SU-DHL-6 (cell line): ENCODE measurements around the gene UBC.

Source experiments
- EZH2phosphoT487 ChIP-seq: fragments of 200-600 bp; sonication (generic), shearing (Covaris generic); conservative IDR thresholded peaks from 2 replicates; pipeline ENCODE4 v1.6.1; 2018; ENCODE audit warnings: mild to moderate bottlenecking, antibody characterized with exemption, low read length, moderate library complexity, mixed read lengths
- TF ChIP-seq, protein P1 (sequence below): fragments of 200-600 bp; sonication (generic); IDR thresholded peaks from one replicate; pipeline ENCODE4 v1.5.1; 2017; ENCODE audit warnings: antibody characterized with exemption, mild to moderate bottlenecking, low read length, moderate library complexity; ENCODE audit not compliant: insufficient read depth, poor library complexity, severe bottlenecking

DNA sequence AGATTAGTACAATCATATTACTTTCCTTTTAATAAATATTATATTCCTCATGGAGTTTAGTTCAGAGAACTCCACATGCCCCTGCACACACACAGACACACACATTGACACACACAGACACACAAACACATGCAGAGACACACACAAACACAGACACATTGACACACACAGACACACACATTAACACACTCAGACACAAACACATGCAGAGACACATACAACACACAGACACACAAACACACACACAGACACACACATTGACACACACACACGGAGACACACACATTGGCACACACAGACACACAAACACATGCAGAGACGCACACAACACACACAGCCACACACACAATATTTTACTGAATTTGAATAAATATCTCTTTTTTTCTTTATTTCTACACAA, 38.3 kb downstream of the UBC start:
- TF ChIP-seq, protein P1, sequence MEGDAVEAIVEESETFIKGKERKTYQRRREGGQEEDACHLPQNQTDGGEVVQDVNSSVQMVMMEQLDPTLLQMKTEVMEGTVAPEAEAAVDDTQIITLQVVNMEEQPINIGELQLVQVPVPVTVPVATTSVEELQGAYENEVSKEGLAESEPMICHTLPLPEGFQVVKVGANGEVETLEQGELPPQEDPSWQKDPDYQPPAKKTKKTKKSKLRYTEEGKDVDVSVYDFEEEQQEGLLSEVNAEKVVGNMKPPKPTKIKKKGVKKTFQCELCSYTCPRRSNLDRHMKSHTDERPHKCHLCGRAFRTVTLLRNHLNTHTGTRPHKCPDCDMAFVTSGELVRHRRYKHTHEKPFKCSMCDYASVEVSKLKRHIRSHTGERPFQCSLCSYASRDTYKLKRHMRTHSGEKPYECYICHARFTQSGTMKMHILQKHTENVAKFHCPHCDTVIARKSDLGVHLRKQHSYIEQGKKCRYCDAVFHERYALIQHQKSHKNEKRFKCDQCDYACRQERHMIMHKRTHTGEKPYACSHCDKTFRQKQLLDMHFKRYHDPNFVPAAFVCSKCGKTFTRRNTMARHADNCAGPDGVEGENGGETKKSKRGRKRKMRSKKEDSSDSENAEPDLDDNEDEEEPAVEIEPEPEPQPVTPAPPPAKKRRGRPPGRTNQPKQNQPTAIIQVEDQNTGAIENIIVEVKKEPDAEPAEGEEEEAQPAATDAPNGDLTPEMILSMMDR, result no peak
- no peak for TF ChIP-seq EZH2phosphoT487
